ENCODE measurements around the gene VSIG8. TPM values are rescaled to one million over a fixed set of nuclear protein-coding genes. Genes with fewer than 3 reads are reported as not detected.
A peak's percentile ranks its signal among the peaks of the same experiment; 100 is the strongest.

Gene VSIG8
- polyA plus RNA-seq, 5 donors: 0.08 to 0.10 TPM; not detected in 3

DNA sequence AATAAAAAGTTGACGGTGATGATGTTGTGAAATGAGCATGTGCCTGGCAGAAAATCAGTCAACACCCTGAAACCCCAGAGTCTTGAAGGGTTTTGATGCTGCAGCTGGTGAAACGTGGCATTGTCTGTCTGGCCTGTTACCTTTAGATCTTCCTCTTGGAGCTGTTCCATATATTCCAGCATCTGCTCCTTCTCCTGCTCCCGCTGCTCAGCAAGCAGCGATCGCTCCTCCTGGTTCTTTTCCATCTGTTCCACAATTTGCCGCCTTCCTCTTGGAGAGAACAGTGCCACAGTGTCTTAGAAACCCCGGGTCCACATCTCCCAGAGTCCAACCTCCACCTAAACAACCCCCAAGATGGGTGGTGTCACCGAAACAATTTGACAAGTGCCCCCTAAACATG lies 21.8 kb upstream of the VSIG8 start:
- DNase-seq: no peak

DNA sequence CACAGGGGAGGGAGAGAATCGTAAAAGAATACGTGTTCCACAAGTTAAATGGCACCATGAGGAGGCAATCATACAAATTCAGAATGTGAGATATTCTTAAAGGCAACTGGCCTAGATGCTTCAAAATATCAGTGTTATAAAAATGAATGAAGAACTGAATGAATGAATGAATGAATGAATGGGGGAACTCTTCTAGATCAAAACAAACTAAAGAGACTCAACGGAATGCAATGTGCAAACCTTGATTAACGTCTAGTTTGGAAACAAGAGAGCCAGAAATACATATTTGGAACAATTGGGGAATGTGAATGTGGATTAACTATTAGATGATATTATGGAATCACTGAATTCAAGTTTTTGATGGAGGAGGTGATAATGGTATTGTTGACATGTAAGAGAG lies 20.7 kb upstream of the VSIG8 start:
- DNase-seq: no peak

DNA sequence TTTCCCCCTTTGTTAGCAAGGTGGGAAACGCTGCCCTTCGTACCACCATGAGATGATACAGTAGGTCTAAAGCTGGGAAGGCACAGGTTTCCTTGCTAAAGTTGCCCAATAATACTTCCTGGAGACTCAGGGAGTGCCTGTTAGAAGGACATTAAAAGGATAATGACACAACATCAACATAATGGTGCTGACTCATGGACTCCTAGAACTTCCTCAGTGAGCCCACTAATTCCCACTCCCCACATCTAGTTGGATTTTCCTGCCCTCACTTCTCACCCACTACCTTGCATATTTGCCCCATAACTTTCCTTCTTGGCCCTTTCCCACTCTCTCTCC lies 20.0 kb upstream of the VSIG8 start:
- DNase-seq: no peak

DNA sequence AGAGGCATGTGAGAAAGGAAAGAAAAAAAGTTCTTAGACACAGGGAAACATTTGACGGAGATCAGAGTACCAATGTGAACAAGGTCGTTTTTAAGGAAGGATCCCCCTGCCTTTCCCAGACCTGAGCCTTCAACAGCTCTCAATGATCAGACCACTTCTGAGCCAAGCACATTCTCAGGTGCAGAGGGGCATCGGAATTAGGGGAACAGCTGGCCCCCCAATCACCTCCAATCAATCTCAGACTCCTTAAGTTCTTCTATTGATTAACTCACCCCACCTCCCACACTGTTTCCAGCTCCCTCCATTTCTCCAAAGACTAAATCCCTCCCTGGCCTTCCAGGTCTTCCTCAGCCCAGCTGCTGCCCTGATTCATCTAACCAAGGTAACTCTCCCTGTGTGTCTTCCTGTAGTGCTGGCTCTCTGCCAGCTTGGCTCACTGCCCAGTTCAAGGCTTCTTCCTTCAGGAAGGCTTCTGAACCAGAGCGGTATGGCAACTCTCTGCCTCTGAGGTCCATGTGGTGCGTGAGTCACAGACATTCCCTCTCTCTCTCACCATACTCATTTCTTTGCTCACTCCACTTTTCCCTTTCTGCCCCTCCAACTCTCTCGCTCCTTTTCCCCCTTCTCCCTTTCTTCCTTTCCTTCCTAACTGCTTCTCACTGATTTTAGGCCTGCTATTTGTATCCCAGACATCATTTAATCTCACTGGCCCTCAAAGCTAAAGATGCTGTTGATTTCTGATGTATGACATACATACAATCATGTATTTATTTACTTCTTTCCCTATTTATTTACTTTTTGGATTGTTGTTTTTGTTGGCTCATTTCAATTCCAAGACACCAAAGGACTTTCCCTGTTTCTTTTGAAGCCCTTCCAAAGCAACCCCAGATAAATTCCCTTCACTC lies 19.4 kb upstream of the VSIG8 start:
- peak in 1 of 2 donors; percentile 31 for DNase-seq

DNA sequence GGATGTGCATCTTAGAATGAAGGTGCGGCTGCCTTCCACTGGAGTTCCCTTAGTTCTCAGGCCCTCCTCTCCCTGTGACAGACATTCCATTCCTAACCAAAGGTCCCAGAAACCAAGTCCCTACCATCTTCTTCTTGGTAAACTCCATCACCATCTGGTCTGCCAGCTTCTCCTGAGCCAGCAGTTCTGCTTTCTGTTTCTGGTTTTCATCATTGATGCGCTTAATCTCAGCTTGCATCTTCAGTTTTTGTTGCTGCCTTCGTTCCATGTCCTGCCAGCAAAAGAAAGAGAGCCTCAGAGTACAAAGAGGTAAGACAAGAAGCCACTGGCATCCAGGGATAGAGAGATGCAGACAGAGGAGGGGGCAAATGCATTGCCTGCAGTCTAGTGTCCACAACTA lies 18.0 kb upstream of the VSIG8 start:
- no peak for DNase-seq

DNA sequence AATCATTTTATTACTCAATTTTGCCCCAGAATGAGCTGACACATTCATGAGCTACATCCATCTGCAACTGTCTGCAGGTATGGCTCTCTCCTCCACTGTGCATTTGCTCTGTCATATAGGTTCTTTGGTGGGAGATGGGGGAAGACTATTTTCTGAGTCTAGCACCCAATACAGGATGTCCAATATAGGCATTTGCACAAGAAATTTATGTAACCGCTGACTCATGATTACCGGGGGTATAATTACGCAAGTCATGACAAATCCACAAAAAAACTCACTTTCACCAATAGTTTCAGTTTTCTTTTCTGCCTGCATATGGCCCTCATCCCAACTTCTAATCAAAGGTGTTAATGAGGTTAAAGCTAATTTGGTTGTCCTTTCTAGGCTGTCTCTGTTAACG lies 17.5 kb upstream of the VSIG8 start:
- DNase-seq: no peak

DNA sequence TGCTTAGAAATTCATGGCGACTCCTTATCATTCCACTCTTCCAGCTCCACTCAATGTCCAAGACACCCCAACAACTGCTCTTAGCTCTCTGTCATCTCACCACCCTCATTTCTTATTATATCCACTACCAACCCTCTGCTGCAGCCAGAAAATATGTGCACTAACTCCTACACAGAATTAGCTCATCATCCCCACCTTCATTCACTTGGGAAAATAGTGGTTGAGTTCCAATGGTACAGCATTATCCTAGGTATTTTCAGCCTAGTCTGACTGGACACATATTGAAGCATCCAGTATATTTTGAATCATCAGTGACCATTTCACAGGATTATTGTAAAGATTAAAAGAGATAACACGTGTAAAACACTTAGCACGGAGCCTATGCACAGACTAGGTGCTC lies 16.7 kb upstream of the VSIG8 start:
- DNase-seq: no peak

DNA sequence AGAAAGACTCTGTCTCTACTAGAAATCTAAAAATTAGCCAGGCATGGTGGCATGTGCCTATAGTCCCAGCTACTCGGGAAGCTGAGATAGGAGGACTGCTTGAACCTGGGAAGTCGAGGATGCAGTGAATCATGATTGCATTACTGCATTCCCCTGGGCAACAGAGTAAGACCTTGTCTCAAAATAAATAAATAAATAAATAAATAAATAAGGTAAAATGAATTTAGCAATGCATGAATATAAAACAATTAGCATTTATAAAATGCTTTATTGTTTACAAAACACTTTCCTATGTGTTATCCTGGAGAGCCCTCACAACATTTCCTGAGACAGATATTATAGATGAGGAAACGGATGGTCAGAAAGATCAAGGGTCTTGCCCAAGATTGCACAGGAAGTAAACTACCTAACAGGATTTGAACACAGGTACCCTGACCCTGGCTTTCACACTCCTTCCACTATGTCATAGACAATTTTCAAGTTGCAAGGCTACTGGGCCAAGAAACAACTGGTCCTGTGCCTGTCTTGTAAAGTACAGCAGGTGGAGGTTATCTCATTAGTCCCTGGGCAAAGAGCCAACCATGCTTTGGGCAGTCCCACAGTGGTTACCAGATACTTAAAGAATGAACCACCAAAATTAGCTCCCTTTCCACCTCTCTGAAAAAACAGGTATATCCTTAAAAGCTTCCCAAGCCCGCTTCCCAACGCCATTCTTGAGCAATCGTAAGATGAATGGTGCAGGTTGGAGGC lies 15.4 kb upstream of the VSIG8 start:
- DNase-seq: no peak

DNA sequence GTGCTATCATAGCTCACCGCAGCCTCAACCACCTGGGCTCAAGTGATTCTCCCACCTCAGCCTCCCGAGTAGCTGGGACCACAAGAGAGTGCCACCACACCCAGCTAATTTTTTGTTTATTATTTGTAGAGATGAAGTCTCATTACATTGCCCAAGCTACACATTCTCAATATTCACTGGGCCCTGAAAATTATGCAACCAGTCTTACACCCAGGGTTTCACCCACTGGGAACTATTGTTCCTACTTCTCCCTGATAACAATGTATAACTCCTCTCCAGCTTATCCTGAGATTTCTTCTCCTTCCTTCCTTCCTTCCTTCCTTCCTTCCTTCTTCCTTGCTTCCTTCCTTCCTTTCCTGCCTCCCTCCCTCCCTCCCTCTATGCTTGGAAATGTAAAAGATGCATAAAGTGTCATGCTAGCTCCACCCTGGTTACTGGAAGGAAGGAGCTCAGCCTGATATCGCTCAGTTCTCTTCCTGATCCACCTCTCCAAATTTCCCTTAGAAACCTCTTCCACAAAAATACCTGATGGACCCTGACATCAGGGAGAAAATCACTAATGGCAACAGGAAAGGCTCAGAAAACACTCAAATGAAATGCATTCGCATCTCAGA lies 11.2 kb upstream of the VSIG8 start:
- no peak for DNase-seq

DNA sequence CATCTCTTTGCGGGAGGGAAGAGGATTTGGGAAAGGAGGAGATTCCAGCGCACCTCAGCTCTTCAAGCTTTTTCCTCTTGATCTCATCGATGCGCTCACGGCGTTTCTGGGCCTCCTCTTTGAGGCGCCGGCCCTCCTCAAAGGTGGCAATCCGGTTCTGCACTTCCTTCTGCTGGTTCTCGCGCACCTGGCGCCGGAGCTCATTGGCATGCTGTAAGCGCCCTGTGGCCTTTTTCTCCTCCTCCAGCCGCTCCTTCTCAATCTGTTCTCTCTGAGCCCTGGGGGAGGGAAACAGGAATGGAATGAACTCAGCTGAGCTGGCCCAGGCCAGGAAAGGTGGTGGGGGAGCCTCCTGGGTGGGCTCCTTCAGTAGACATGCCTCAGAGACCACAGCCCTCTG lies 10.4 kb upstream of the VSIG8 start:
- no peak for DNase-seq

DNA sequence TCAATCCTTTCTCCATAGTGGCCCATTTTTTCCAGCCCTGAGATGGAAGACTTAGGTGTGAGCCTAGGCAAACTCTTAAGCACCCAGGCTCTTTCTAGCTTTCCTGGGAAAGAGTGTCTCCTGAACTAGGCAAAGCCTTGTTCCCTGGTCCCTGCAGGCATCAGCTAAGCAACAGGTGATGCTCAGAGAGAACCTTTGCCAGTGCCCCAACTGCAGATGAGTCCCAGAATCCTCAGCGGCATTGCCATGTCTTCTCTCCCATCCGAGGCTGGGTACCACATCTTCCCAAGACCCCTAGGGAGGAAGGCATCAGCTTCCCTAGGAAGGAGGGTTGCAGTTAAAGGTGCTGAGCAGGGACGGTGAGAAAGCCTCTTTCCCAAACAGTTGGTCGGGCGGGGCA lies 8.2 kb upstream of the VSIG8 start:
- DNase-seq: no peak

DNA sequence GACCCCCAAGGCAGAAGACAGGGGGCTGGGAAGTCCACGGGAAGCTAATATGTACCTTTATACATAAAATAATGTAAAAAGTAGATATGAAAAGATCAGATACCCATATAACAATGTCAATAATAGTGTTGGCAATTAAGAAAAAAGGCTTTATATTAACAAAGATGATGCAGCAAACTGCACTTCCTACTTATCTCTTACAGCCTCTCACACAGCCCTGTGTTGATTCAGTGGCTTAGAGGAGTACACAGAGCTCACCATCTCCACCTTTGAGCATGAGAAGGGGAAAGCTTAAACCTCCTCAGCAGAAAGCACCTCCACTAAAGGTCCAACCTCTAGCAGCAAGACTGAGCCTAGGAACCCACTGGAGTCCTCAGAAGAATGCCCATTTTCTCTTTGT lies 7.2 kb upstream of the VSIG8 start:
- DNase-seq: no peak

DNA sequence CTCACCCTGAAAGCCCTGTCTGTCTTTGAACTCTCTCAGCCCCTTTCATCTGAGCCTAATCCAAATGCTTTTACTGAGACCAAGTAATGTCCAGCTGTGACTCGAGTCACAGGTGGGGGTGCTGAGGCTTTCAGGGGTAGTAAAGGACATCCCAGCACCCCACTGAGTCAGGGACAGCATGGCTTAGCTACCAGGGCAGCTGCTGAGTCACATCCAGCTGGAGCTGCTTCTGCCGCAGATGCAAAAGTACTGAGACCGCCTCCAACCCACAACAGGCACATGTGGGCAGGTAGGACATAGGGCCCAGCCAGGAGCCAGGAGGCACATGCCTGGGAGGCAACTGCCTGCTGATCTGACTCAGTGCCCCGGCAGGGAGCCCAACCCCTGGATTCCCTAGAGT lies 6.7 kb upstream of the VSIG8 start:
- DNase-seq: no peak

DNA sequence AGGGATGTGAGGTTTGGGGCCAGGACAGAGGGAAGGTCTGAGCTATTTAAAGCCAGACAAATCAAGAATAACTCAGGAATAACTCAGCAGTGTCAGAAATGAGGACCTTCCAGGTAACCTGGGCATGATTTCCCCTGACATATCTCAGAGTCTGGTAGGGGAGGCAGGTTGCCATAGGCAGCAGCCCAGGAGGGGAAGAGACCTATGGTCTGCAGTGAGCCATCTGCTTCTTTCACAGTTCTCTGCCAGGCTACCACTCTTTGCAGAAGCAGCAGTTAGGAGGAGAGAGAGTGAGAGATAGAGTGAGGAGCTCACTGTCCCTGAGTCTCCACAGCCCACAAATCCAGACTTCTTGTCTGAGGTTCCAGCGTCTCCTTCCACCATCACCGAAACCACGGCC lies 6.3 kb upstream of the VSIG8 start:
- DNase-seq: no peak

DNA sequence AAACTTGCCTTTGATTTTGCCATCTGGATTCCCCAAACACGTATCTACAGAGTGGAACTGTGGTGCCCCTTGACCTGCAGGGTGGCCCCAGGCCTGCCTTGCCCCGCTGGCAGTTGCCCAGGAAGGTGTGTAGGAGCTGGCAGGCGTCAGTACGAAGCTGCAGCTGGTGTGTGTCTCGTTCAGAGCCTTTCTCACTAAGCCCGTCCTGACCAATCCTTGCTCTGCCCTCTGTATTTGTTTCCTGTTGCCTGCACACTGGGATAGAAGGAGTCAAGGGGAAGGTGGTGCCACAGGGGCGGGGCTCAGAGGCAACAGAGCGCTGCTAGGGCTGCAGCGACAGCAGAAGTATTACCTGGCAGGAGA lies 5.2 kb upstream of the VSIG8 start:
- DNase-seq: peak; percentile 48 to 61

DNA sequence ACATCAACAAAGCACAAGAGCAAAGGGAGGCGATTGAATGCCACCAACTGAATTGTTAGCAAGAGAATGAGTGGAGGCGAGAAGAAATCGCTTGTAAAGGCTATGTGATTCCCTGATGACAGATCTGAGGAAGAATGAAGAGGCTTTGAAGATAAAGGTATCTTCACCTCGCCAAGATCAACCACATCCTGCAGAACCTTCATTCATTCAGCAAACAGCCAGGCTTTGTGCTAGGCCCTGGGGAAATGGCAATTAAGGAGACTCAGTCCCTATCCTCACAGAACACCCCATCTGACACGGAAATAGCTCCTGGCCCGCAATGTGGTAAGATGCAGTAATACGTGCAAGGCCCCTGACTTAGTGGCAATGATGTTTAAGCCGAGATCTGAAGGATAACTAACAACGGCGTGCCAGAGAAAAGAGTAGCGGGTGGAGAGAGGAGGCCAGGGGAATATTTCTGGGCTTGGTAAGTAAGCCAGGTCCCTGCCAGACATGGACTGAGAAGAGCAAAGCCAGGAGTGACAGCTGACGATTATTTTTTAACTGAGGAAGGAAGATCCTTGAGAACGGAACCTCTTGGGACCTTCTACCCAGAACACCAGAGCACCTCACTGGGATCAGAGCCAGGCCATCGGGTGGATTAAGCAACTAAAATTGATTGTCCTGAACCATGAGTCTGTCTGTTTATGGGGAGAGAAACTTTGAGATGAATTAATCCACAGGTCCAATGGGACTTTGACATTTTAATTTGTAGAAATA lies 4.6 kb upstream of the VSIG8 start:
- DNase-seq: no peak

DNA sequence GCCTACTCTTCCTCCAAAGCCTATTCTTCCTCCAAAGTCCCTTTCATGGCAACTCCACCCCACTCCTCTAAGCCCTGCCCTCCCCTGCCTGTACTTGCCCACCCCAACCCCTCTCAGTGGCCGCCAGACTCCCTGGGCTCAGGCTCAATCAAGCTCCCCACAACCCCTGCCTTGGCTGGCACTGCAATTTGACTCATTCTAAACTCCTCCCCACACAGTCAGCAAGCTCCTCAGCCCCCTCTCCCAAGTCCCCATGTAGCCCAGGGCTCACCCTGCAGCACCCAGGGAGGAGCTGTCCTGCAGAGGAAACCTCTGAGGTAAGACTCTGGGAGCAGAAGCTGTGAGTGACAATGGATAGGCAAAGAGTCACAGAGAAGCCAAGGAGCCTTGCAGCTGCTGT lies 3.6 kb upstream of the VSIG8 start:
- no peak for DNase-seq

DNA sequence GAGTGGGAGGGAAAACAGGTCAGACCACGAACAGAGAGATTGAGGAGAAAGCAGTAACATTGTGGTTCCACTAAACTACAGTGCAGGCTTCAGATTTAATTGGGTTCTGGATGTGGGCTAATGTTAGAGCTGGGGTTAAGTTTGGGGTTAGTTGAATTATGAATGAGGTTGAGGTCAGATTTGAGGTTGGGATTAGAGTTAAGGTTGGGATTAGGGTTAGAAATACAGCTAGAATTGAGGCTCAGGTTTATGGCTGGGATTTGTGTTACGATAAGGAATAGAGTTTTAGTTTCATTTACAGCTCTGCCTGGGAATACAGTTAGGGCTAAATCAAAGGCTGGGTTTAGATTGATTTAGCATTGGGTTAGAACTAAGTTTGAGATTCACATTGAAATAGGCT lies 1.8 kb upstream of the VSIG8 start:
- no peak for DNase-seq

DNA sequence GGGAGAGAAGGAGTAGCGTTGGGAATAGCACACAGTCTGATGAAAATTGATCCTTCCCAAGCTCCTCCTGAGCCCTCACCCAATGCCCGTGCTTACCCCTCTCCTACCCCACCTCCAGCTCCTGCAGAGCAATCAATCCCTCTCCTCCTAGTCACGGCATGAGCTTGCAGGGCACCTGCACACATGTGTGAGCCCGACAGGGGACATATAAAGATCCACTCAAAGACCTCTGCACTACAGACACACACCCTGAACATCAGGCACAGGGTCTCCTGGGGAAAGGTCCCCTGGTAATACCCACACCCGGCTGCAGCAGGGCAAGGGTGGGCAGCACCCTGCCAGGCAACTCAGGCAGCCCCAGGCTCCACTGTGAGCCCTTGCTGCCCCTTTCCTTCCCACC lies 426 bp downstream of the VSIG8 start:
- DNase-seq: no peak

DNA sequence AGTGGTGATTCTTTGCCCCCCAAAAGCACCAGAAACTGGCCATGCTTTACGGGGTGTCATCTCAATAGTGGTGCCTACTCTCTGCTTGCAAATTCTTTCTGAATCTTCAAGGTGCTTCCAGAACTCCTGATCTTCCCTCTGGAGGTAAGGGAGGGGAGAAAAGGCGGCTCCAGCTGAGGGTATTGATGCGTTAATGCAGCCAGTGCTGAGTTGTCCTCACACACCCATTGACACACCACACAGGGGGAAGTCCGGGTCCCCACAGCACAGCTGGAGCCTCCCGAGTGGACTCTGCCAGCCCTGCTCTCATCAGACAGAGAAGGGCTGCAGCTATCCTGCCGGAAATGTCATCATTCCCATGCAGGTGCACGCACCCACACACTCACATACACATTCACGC lies 1.2 kb downstream of the VSIG8 start:
- no peak for DNase-seq

DNA sequence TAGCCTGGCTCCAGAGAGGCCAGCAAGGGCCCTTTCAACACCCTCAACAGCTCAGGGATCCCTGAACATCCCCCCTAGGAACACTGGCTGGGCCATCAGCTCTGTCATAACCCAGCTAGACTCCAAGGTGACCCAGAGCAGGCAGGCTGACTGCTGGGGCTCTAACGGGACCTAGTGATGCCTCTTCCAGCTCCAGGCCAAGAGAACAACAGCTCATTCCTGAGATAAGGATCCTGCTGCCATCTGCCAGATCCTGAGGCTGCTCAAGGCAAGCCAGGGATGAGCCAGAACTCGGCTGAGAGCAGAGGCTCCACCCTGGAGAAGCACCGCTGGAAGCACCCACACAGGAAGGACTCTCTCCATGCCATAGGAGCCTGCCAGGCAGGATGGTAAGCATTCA lies 2.0 kb downstream of the VSIG8 start:
- DNase-seq: no peak

DNA sequence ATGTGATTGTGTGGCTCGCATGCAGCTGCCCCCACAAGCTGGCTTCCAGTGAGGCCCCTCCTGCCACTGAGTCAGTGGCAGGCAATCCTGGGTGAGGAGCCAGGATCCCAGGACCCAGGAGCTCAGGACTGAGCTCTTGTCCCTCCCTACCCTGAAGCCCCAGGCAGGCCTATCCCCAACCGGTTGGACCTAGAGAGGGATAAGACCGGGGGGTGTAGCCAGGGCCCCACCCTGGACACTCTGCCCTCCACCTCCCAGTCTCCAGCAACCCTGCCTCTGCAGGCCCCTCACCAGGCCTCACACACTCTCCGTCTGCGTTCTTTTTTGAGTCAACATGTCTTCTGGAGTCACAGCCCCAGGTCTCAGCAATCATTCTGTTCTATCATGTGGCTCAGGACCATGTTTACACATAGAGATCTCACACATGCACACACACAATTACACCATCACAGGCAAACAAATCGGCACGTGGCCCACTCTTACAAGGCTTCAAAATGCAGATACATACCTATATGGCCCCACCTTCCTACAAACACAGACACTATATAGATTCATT lies 2.6 kb downstream of the VSIG8 start:
- no peak for DNase-seq
